ENCODE data around the gene OR1J1. TPM values are rescaled to one million over a fixed set of nuclear protein-coding genes. Genes with fewer than 3 reads are reported as not detected.

The OR1J1 gene
- total RNA-seq, 1 experiment from 2014 or later: not detected

GRCh38 chr9:122526602-122527001, 48.9 kb upstream of the OR1J1 start:
- Histone ChIP-seq H3K27me3 (ENCODE audit: control insufficient read depth, insufficient read depth, low read length) (no peaks in the 10 kb centered on the region; the same call in 1 of the 2 replicates), H3K27ac (ENCODE audit: low read length) (no peak overlapping the region), H3K9me3 (ENCODE audit: control insufficient read depth, insufficient read depth, low read depth, low read length) (no peaks in the 10 kb centered on the region), H3K36me3 (ENCODE audit: control insufficient read depth, insufficient read depth, low read length) (no peaks in the 10 kb centered on the region), H3K4me1 (ENCODE audit: control insufficient read depth, insufficient read depth, low read length) (no peaks in the 10 kb centered on the region), H3K4me3 (ENCODE audit: low read depth in 2 of 2, low read length in 2 of 2) (no peak overlapping the region)
- intact Hi-C loops (cut with micrococcal nuclease; ENCODE audit: unreplicated experiment): no loop called here
- ChIA-PET CTCF (no interaction called here), POLR2A (no interaction called here)
- no peak for ATAC-seq
- DNase-seq (ENCODE audit: low read depth, low spot score): no peak
- in situ Hi-C loops (cut with HindIII; ENCODE audit: low pct_unique_long_range_greater_than_20kb, low sequenced_read_pairs): no loop called here
- BruUV-seq (replicated peaks): no TSS peak
- TF ChIP-seq, protein P1, sequence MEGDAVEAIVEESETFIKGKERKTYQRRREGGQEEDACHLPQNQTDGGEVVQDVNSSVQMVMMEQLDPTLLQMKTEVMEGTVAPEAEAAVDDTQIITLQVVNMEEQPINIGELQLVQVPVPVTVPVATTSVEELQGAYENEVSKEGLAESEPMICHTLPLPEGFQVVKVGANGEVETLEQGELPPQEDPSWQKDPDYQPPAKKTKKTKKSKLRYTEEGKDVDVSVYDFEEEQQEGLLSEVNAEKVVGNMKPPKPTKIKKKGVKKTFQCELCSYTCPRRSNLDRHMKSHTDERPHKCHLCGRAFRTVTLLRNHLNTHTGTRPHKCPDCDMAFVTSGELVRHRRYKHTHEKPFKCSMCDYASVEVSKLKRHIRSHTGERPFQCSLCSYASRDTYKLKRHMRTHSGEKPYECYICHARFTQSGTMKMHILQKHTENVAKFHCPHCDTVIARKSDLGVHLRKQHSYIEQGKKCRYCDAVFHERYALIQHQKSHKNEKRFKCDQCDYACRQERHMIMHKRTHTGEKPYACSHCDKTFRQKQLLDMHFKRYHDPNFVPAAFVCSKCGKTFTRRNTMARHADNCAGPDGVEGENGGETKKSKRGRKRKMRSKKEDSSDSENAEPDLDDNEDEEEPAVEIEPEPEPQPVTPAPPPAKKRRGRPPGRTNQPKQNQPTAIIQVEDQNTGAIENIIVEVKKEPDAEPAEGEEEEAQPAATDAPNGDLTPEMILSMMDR (IDR thresholded peaks at IDR 0.05): no peak
- TF ChIP-seq SIN3A (IDR thresholded peaks at IDR 0.05; ENCODE audit: borderline replicate concordance, insufficient read depth, low read depth, low read length) (no peak), TCF7L2 (IDR thresholded peaks at IDR 0.05; ENCODE audit: low read depth, low read length) (no peak), POLR2AphosphoS5 (IDR thresholded peaks at IDR 0.05; ENCODE audit: low read depth, low read length) (no peak)
- TF ChIP-seq, protein P2, sequence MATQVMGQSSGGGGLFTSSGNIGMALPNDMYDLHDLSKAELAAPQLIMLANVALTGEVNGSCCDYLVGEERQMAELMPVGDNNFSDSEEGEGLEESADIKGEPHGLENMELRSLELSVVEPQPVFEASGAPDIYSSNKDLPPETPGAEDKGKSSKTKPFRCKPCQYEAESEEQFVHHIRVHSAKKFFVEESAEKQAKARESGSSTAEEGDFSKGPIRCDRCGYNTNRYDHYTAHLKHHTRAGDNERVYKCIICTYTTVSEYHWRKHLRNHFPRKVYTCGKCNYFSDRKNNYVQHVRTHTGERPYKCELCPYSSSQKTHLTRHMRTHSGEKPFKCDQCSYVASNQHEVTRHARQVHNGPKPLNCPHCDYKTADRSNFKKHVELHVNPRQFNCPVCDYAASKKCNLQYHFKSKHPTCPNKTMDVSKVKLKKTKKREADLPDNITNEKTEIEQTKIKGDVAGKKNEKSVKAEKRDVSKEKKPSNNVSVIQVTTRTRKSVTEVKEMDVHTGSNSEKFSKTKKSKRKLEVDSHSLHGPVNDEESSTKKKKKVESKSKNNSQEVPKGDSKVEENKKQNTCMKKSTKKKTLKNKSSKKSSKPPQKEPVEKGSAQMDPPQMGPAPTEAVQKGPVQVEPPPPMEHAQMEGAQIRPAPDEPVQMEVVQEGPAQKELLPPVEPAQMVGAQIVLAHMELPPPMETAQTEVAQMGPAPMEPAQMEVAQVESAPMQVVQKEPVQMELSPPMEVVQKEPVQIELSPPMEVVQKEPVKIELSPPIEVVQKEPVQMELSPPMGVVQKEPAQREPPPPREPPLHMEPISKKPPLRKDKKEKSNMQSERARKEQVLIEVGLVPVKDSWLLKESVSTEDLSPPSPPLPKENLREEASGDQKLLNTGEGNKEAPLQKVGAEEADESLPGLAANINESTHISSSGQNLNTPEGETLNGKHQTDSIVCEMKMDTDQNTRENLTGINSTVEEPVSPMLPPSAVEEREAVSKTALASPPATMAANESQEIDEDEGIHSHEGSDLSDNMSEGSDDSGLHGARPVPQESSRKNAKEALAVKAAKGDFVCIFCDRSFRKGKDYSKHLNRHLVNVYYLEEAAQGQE (IDR thresholded peaks at IDR 0.05; ENCODE audit: insufficient read depth in 1 of 2, low read depth in 2 of 2, low read length in 1 of 2): no peak

GRCh38 chr9:122519376-122519775, 41.6 kb upstream of the OR1J1 start:
- Histone ChIP-seq H3K4me1 (ENCODE audit: control insufficient read depth, insufficient read depth, low read length) (no peaks in the 10 kb centered on the region), H3K4me3 (ENCODE audit: low read depth in 2 of 2, low read length in 2 of 2) (no peak overlapping the region), H3K9me3 (ENCODE audit: control insufficient read depth, insufficient read depth, low read depth, low read length) (no peaks in the 10 kb centered on the region), H3K27ac (ENCODE audit: low read length) (no peak overlapping the region), H3K36me3 (ENCODE audit: control insufficient read depth, insufficient read depth, low read length) (no peaks in the 10 kb centered on the region), H3K27me3 (ENCODE audit: control insufficient read depth, insufficient read depth, low read length) (no peaks in the 10 kb centered on the region; the same call in 1 of the 2 replicates)
- in situ Hi-C loops (cut with HindIII; ENCODE audit: low pct_unique_long_range_greater_than_20kb, low sequenced_read_pairs) (no loop called here), intact Hi-C loops (cut with micrococcal nuclease; ENCODE audit: unreplicated experiment) (no loop called here)
- POLR2A ChIA-PET: no interaction called here
- no TSS peak for BruUV-seq (replicated peaks)
- CTCF ChIA-PET: no interaction called here
- TF ChIP-seq, protein P2 (IDR thresholded peaks at IDR 0.05; ENCODE audit: insufficient read depth in 1 of 2, low read depth in 2 of 2, low read length in 1 of 2): no peak
- TF ChIP-seq, protein P1 (IDR thresholded peaks at IDR 0.05): no peak
- TF ChIP-seq SIN3A (IDR thresholded peaks at IDR 0.05; ENCODE audit: borderline replicate concordance, insufficient read depth, low read depth, low read length) (no peak), TCF7L2 (IDR thresholded peaks at IDR 0.05; ENCODE audit: low read depth, low read length) (no peak), POLR2AphosphoS5 (IDR thresholded peaks at IDR 0.05; ENCODE audit: low read depth, low read length) (no peak)
- ATAC-seq (no peak), DNase-seq (ENCODE audit: low read depth, low spot score) (no peak)
